ENCODE data around the gene TUBB.
"Not testable (repeated sequence)": the region's sequence is repeated elsewhere in the genome, so short reads cannot be mapped to it uniquely, and the experiment has no call there.

Gene TUBB

DNA sequence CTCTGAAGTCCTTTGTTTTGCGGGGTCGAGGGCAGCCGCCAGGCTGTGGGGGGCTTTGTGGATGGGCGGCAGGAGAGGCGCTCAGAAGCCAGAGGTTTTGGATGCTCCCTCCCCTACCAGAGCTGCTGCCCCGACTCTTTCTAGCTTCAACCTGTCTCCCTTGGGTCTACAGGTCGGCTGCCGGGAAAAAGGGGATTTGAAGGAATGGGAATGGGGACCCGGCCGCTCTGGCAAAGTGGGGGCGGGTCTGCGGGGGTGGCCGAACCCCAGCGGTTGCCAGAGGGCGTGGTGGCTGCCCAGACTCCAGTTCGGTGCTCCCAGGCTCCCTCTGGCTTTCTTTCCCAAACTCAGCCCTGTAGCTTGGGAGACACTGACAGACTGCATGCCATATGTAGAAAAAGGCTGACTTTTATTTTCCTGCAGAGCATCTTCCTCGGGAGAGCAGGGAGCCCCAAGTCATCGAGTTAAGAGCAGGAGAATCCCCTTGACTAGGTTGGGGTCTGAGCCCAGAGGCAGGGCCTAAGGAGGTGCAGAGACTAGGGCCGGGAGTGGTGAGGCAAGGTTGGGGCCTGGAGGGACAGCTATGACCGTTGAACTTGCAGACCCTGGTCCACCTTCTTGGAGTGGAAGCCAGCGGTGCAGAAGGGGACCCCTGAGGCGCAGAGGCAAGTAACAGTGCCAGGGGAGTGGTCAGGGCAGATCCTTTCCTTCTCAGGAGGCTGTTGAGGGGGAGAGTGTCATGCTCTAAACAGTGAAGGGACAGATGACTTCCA, 32.3 kb upstream of the TUBB start:
- FAIRE-seq, result no peak

DNA sequence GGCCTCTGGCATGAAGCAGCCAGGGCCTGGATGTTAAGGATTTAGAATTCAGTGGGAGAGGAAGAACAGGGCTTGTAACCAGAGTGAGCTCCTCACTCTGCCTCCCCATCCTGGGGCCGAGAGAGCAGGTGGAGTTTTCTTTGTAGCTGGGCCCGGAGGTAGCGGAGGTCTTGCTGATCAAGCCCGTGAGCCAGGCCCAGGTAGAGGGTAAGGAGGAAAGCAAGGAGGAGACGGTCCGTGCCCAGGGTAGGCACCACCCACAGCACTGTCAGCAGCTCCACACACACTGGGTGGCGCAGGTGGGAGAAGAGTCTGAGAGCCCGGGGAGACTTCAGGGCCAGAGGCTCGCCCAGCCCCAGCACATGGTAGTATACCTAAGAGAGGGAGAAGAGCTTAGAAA, 31.6 kb upstream of the TUBB start:
- no peak for FAIRE-seq

DNA sequence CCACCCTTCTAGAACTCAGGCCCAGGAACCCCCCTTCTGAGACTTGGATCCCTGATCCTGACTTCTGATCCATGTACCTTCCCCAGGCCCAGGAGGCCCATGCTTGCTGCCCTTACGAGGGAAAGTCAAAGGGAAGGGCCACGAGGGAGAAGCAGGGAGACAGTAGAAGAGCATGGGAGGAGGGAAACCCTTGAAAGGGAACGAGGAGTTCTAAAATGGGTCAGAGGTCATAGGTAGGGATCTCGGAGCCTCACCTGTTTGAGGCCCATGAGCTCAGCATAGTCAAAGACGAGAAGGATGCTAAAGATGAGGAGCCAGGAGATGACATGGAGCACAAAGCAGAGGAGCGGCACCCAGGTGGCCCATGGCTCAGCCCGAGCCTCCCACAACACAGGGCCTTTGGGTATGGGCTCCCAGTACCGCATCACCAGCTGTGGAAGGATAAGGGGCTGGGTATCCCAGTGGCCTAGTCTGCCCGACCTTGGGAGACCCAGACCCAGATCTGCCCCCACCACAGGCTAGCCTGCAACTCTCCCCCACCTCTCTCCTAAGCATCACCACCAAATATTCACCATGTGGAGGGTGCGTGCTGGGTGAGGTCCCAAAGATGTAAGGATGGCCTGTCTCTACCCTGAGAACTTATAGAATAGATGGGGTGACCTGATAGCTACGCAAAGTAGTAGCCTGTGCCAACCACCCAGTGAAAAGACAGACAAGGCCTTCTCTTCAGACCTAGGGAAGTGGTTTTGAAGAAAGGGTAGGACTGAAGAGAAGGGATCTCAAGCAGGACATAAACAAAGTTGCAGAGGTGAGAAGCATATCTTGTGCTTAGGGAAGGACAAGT, 30.9 kb upstream of the TUBB start:
- no peak for FAIRE-seq

GRCh38 chr6:30689985-30690384, 30.2 kb upstream of the TUBB start:
- FAIRE-seq, result no peak

DNA sequence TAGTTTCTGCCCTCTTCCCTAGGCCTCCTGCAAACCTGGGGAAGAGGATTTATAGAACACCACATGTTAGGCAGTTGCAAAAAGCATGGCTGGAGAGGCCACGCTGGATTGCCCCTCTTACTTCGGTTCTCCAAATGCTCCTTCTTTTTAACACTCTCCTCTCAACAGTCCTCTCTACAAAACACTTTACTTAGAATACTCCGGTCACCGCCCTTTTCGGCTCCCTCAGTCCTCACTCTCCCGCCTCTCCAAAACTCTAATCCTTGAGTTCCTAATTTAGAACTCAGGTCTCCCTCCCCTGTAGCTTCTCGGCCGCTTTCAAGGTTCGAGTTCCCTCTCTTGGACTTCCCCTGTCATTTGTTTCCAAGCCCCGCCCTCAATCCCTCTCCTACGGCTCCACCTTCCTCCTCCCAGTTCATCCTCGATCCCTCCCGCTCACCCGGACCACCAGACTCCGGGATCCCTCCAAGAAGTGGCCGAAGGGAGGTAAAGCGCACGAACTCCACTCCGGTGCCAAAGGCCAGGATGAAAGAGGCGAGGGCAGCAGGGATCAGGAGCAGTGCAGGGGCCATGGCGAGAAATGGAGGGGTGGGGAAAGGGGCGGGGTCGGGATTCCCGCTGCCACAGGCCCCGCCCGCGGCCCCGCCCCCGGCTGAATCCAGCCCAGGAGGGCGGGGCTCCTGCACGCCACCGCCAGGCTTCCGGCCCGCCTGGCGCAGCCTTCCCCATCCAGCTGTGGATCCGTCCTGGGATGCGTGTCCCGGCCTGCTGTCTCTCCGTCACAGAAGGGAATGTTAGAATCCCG, 29.5 kb upstream of the TUBB start, which contains the start of gene NRM:
NRM (minus strand) TSS at position 582 of the 805 bp plus-strand sequence; CDS start at position 572, 10 bp downstream.
- FAIRE-seq, result no peak

GRCh38 chr6:30691208-30691847, 28.8 kb upstream of the TUBB start:
- FAIRE-seq, result no peak

GRCh38 chr6:30696432-30696831, 23.7 kb upstream of the TUBB start:
- FAIRE-seq, result no peak

DNA sequence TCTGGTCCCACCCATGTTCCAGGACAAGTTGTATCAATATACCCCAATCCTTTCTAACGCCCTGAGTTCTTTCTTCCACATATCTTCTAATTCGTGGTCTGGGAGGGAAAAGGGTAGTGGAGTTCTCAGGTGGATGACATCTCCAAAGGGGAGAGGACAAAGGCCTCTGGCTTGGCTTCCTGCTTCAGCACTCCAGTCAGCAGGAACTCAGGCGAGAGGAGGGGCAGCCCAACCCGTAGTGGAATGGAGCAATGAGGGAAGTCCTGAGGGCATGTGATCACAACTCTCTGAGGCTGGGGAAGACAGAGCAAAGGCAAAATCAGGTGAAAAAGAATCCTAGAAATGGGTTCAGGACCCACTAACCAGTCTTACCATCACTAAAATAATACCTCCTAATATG, 19.8 kb upstream of the TUBB start:
- no peak for FAIRE-seq

DNA sequence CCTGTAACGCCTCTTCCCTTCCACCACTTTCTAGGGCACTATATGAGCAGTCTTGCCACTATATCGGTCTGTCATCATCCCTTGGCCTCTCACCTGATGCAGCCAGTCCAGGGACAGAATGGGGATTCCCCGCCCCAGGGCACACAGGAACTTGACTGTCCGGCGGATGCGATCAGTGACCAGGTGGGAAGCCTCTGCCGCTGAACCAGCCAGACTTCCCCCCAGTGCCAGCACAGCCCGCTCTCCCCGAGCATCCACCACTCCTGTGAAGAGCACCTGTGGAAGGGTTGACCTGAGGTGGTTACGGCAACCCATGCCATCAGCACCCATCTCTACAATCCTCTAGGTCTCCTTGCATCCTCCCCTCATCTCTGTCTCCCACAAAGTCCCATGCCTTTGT, 17.1 kb upstream of the TUBB start:
- no peak for FAIRE-seq

DNA sequence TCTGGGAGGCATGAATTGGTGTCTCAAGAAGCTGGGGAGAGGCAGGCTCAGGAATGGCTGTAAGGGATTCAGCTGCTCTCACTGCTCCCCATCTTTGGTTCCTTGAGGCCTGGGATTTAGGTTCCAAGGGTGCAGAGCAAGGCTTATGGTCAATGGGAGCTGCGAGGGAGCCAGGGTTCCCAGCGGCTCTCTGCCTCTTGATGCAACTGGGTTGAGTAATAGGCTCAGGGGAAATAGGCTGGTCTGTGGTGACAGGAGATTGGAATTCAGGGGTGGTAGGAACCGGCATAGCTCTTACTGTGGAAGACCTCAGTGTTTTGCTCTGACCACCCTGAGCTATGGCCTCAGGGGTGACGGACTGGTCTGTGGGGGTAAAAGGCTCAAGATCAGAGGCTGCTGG, 16.3 kb upstream of the TUBB start:
- no peak for FAIRE-seq

- no peak for FAIRE-seq
These were observed 14.5 kb upstream of the TUBB start for GRCh38 chr6:30705620-30706019.

GRCh38 chr6:30707281-30707850, 12.8 kb upstream of the TUBB start:
- peak; percentile 89 for FAIRE-seq

DNA sequence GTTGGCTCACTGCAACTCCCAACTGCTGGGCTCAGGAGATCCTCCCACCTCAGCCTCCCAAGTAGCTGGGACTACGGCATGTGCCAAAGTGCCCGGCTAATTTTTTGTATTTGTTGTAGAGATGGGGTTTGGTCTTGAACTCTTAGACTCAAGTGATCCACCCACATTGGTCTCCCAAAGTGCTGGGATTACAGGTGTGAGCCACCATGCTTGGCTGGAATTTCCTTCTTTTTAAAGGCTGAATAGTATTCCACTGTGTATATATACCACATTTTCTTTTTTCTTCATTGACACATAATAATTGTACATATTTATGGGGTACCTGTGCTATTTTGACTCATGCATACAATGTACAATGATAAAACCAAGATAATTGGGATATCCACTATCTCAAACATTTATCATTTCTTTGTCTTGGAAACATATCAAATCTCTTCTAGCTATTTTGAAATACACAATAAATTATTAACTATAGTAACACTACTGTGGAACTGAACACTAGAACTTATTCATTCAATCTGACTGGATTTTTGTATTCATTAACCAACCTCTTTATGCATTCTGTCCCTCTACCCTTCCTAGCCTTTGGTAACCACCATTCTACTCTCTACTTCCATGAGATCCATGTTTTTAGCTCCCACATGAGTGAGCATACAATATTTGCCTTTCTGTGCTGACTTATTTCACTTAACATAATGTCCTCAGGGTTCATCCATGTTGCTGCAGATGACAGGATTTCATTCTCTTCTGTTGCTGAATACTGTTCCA, 10.9 kb upstream of the TUBB start:
- FAIRE-seq, result peak; percentile 33

GRCh38 chr6:30711758-30712380, 8.3 kb upstream of the TUBB start:
- FAIRE-seq, result no peak

DNA sequence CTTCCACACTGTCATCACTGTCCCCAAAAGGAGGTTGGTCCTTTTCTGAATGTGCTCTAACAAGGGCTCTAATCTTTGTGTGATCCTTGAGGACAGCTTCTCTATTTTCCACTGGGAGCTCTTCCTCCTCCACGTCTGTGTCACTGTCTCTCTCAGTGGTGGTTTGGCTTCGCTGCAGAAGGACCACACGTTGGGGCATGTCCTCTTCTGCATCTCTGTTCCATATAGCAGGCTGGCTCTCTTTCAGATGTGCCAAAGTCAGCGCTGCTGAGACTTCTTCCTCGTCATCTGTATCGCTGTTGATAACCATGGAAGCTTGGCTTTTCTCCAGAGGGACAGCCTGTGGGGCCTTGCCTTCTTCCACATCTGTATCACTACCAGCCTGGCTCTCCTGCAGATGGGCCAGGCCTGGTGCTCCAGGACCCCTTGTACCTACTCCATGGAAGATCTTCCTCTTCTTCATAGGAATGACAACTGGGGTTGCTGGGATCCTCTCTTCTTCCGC, 7.7 kb upstream of the TUBB start:
- FAIRE-seq, result no peak

DNA sequence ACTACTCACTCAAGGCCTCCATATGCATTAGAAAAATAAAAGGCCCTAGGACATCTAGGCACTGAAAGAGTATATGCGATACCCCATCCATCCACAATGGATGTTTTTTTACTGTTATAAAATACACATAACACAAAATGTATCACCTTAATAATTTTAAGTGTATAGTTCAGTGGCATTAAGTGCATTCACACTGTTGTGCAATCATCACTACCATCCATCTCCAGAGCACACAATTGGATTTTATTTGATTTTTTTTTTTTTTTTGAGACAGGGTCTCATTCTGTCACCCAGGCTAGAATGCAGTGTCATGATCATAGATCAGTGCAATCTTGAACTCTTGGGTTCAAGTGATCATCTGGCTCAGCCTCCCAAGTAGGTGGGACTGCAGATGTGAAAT, 5.9 kb upstream of the TUBB start:
- FAIRE-seq, result no peak

DNA sequence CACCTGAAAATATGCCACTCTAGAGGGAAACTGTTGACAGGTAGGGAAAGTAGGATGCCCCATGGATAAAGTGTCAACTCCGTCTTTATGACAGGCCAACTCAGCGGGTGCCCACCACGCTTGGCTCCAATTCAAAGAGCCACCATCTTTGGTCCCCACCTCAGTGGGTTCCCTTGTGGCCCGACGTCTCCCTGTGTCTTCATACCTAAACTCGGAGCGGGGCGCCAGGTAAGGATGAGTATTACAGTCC, 3.3 kb upstream of the TUBB start:
- FAIRE-seq, result no peak

DNA sequence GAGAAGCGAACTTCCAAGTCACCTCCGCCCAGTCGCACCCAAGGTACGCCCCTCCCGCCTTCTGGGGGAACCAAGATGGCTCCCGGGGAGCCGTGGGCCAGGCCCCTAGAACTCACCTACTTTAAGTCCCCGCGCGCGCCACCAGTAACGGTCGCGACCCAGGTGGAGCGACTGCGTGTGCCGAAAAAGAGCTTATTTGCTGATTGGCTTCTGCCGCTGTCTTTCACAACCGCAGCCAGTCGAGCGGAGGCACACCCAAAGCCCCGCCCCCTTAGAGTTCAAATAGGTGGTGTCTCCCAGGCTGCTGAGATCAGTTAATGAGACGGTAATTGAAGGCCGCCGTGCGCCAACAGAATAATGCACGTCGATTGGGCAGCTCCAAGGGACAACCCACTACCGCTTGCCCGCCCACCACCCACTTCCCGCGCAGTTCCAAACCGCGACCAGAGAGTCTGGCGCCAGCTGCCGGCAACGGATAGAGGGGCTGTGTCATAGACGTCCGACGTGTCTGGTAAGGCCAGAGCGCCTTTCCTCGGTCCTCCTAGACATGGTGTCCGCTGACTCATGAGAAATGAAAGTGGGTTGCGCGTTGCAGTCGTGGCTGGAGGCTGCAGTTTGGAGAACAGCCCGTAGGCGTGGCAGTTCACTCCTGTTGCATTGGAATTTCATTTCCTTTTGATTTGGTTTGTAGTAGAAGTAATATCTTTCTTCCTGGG, 2.9 kb upstream of the TUBB start, which contains the start of gene MDC1:
MDC1 (minus strand) TSS at position 153 of the 716 bp plus-strand sequence. CDS start 2,106 bp downstream, outside the sequence.
- FAIRE-seq, result peak; percentile 69

- not testable (repeated sequence) for FAIRE-seq
These were observed 2.1 kb upstream of the TUBB start for GRCh38 chr6:30717845-30718720.

Data from islet of Langerhans (tissue), 1 donor.